GM21723 (cell line): Measurements from ENCODE around the gene TRNP1.
"Not testable (repeated sequence)": the region's sequence is repeated elsewhere in the genome, so short reads cannot be mapped to it uniquely, and the experiment has no call there.

ENCODE experiments used
- ATAC-seq: cut with Tn5 transposase; IDR thresholded peaks from one replicate; pipeline ENCODE4 v1.9.1; 2021; ENCODE audit warnings: mild to moderate bottlenecking, moderate library complexity; ENCODE audit not compliant: unreplicated experiment

The TRNP1 gene

GRCh38 chr1:26993237-26994019 is at the start of gene TRNP1:
Gene TRNP1, plus strand, starts transcription at chr1:26993692. Its CDS starts 95 bp downstream, at chr1:26993787.
- ATAC-seq: no peak

GRCh38 chr1:26945138-26945537 is 48.4 kb upstream of the TRNP1 start:
- no peak for ATAC-seq

- no peak for ATAC-seq
These were observed 47.8 kb upstream of the TRNP1 start for GRCh38 chr1:26945728-26946127.

GRCh38 chr1:26946270-26946669 is 47.2 kb upstream of the TRNP1 start:
- ATAC-seq: no peak

- ATAC-seq: not testable (repeated sequence)
These were observed 44.8 kb upstream of the TRNP1 start for GRCh38 chr1:26948725-26949057.

- no peak for ATAC-seq
These were observed 44.1 kb upstream of the TRNP1 start for GRCh38 chr1:26949266-26949925.

GRCh38 chr1:26949926-26950319 is 43.6 kb upstream of the TRNP1 start:
- ATAC-seq: no peak

GRCh38 chr1:26950602-26951001 is 42.9 kb upstream of the TRNP1 start:
- ATAC-seq: no peak

- ATAC-seq: no peak
These were observed 42.3 kb upstream of the TRNP1 start for GRCh38 chr1:26951216-26951615.

- no peak for ATAC-seq
These were observed 41.5 kb upstream of the TRNP1 start for GRCh38 chr1:26951821-26952497.

- no peak for ATAC-seq
These were observed 40.1 kb upstream of the TRNP1 start for GRCh38 chr1:26953374-26953773.

GRCh38 chr1:26956321-26956720 is 37.2 kb upstream of the TRNP1 start:
- ATAC-seq: no peak

- ATAC-seq: no peak
These were observed 36.2 kb upstream of the TRNP1 start for GRCh38 chr1:26957306-26957705.

GRCh38 chr1:26959270-26959669 is 34.2 kb upstream of the TRNP1 start:
- ATAC-seq: no peak

GRCh38 chr1:26959722-26960624 is 33.5 kb upstream of the TRNP1 start, which contains the start of gene KDF1:
Gene KDF1, minus strand, starts transcription at chr1:26960468. Its CDS starts 8,088 bp downstream, at chr1:26952380.
- ATAC-seq: no peak

- no peak for ATAC-seq
These were observed 32.9 kb upstream of the TRNP1 start for GRCh38 chr1:26960625-26960966.

GRCh38 chr1:26961826-26962225 is 31.7 kb upstream of the TRNP1 start:
- no peak for ATAC-seq

GRCh38 chr1:26965213-26965612 is 28.3 kb upstream of the TRNP1 start:
- ATAC-seq: no peak

- ATAC-seq: no peak
These were observed 27.9 kb upstream of the TRNP1 start for GRCh38 chr1:26965628-26966027.

GRCh38 chr1:26970810-26971209 is 22.7 kb upstream of the TRNP1 start:
- no peak for ATAC-seq

- no peak for ATAC-seq
These were observed 21.9 kb upstream of the TRNP1 start for GRCh38 chr1:26971590-26971989.
